ENCODE data around the gene RNF169.
A peak's percentile ranks its signal among the peaks of the same experiment; 100 is the strongest.

RNF169 gene

DNA sequence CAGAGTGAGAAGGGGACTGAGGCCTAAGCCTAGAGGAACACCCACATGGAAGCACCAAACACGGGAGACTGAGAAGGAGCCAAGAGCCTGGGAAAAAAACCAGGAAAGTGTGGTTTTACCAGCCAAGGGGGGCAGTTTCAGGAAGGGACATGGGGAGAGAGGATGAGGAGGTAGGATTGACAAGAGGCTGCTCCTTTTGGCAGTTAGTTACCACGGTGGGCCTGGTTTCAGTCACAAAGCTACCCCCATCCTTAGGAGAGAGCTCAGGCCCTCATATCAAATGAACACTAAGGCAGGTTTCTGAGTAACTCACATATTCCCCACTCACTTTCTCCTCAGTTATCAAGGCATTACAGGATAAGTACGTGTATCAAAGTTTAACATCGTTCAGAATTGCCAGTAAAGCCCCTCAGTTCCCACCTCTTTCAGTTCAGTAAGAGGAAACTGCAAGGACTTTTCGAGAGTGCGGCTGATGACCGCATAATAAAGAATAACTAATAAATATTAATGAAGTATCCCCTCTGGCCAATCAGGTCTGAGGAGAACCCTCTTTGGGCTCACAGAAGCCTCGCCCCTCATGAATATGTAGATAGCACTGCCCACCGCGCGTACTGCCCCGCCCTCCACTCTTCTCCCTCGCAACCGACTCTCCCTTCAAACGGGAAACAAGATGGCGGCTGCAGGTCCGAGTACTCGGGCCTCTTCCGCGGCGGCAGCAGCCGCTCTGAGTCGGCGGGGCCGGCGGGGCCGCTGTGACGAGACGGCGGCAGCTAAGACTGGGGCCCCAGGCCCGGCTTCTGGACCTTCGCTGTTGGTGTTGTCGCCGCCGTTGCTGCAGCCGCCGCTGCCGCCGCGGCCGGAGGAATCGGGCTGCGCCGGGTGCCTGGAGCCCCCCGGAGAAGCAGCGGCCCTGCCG is at the start of gene RNF169:
TSS of gene RNF169 (plus strand) at position 639 of the 916 bp plus-strand sequence. CDS start at position 671, 32 bp downstream.
- Mint-ChIP-seq H3K9me3 (no peaks in the 10 kb centered on the region), H3K4me3 (peak within 1 kb of the TSS; percentile 87), H3K27ac (peak within 1 kb of the TSS; percentile 86), H3K4me1 (peaks cover 26% of the 10 kb centered on the region), H3K36me3 (no peaks in the 10 kb centered on the region), H3K27me3 (no peaks in the 10 kb centered on the region)
- DNase-seq (ENCODE audit: low spot score in 2 of 2): peak; percentile 78 to 89
- peak; percentile 96 for ATAC-seq (ENCODE audit: low read depth)

GRCh38 chr11:74699615-74700396 is 48.8 kb upstream of the RNF169 start:
- no peak overlapping the region for H3K4me3 Mint-ChIP-seq

DNA sequence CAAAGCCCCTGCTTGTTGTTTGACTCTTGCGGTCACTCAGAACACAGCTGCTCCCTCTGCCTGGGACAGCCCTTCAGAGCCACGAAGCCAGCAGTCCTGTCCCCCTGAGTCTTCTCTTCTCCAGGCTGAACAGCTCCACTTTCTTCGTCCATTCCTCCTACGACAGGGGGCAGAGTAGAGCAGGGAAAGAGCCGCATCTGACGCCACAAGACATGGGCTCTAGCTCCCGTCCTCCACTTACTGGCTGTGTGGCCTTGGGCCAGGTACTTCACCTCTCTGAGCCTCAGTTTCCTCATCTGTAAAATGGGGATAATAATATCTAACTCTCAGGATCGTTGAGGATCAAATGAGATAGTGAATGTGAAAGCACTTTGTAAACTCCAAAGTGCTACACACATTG is 47.3 kb upstream of the RNF169 start:
- no peak for ATAC-seq (ENCODE audit: low read depth)
- Mint-ChIP-seq H3K4me1 (peaks cover 6% of the 10 kb centered on the region), H3K27ac (no peak overlapping the region), H3K27me3 (peaks cover 12% of the 10 kb centered on the region), H3K9me3 (no peaks in the 10 kb centered on the region), H3K4me3 (no peak overlapping the region), H3K36me3 (no peaks in the 10 kb centered on the region)
- DNase-seq (ENCODE audit: low spot score in 2 of 2): no peak

More at GRCh38 chr11:74699615-74700396, 48.8 kb upstream of the RNF169 start:
- Mint-ChIP-seq H3K4me1 (peaks cover 6% of the 10 kb centered on the region), H3K27ac (no peak overlapping the region), H3K27me3 (peaks cover 12% of the 10 kb centered on the region), H3K36me3 (no peaks in the 10 kb centered on the region), H3K9me3 (no peaks in the 10 kb centered on the region)
- DNase-seq (ENCODE audit: low spot score in 2 of 2) (no peak), ATAC-seq (ENCODE audit: low read depth) (no peak)

GRCh38 chr11:74702383-74703007 is 46.2 kb upstream of the RNF169 start:
- Mint-ChIP-seq H3K27me3 (peaks cover 10% of the 10 kb centered on the region), H3K4me3 (no peak overlapping the region), H3K9me3 (no peaks in the 10 kb centered on the region), H3K4me1 (peaks cover 1% of the 10 kb centered on the region), H3K36me3 (no peaks in the 10 kb centered on the region), H3K27ac (no peak overlapping the region)
- DNase-seq (ENCODE audit: low spot score in 2 of 2) (peak; percentile 49 to 52), ATAC-seq (ENCODE audit: low read depth) (peak; percentile 72)

GRCh38 chr11:74703211-74703610 is 45.4 kb upstream of the RNF169 start:
- Mint-ChIP-seq H3K27me3 (peaks cover 8% of the 10 kb centered on the region), H3K4me3 (no peak overlapping the region), H3K9me3 (no peaks in the 10 kb centered on the region), H3K36me3 (no peaks in the 10 kb centered on the region), H3K27ac (no peak overlapping the region), H3K4me1 (no peaks in the 10 kb centered on the region)
- ATAC-seq (ENCODE audit: low read depth) (no peak), DNase-seq (ENCODE audit: low spot score in 2 of 2) (no peak)

- no peak overlapping the region for H3K4me3 Mint-ChIP-seq
- no peak for DNase-seq (ENCODE audit: low spot score in 2 of 2)
- no peak overlapping the region for H3K27ac Mint-ChIP-seq
- H3K9me3 Mint-ChIP-seq: no peaks in the 10 kb centered on the region
- no peaks in the 10 kb centered on the region for H3K4me1 Mint-ChIP-seq
- H3K36me3 Mint-ChIP-seq: no peaks in the 10 kb centered on the region
- H3K27me3 Mint-ChIP-seq: peaks cover 3% of the 10 kb centered on the region
- no peak for ATAC-seq (ENCODE audit: low read depth)
Measured at GRCh38 chr11:74707182-74707581, 41.5 kb upstream of the RNF169 start.

GRCh38 chr11:74707602-74708510 is 40.8 kb upstream of the RNF169 start:
- Mint-ChIP-seq H3K4me3 (no peak overlapping the region), H3K27ac (no peak overlapping the region), H3K27me3 (peaks cover 3% of the 10 kb centered on the region), H3K4me1 (no peaks in the 10 kb centered on the region), H3K36me3 (no peaks in the 10 kb centered on the region), H3K9me3 (no peaks in the 10 kb centered on the region)
- ATAC-seq (ENCODE audit: low read depth): no peak
- no peak for DNase-seq (ENCODE audit: low spot score in 2 of 2)

DNA sequence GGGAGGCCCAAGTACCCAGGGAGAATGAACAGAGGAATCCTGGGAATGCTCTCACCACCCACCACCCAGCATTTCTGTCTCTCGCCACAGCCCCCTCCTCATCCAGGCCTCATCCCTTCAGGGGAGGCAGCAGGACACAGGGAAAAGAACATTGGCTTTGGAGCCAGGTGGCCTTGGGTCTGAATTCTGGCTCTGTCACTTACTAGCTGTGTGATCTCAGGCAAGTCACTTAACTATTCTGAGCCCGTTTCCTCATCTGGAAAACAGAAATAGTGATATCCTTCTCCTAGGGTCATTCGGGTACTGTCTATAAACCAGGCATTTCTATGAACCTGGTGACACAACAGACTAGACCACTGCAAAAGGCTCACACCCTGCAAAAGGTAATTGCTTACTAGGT is 39.5 kb upstream of the RNF169 start:
- no peak overlapping the region for H3K4me3 Mint-ChIP-seq
- no peaks in the 10 kb centered on the region for H3K9me3 Mint-ChIP-seq
- no peaks in the 10 kb centered on the region for H3K4me1 Mint-ChIP-seq
- H3K27me3 Mint-ChIP-seq: peaks cover 2% of the 10 kb centered on the region
- no peaks in the 10 kb centered on the region for H3K36me3 Mint-ChIP-seq
- no peak overlapping the region for H3K27ac Mint-ChIP-seq
- DNase-seq (ENCODE audit: low spot score in 2 of 2): no peak
- no peak for ATAC-seq (ENCODE audit: low read depth)

DNA sequence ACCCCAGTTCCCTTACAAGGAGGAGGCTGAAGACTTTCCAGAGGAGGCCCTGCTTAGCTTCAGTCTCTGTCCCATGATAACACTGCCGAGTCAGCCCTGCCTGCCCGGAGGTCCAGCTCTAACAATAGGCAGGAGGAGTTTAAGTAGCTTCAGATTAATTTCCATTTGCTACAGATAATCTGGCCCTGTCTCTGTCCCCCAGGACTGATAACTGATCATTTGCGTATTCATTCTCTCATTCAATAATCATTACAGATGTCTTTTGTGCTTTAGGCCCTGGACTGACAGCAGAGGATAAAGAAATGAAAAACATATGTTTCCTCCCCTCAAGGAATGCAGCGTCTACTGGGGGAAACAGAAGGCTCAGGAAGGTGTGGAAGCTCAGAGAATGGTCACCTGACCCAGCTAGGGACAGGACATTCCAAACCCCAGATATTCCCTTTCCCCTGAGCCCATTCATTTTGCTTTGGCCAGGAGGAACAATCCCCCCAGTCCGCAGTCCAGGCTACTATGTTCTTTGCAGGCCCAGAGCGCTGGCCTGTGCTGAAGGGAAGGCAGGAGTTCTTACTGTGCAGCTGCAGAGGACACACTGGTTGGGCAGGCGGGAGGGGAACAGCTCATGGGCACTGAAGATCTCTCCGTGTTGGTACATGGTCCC is 38.2 kb upstream of the RNF169 start:
- Mint-ChIP-seq H3K4me3 (no peak overlapping the region), H3K36me3 (no peaks in the 10 kb centered on the region), H3K27ac (no peak overlapping the region), H3K9me3 (no peaks in the 10 kb centered on the region), H3K27me3 (peaks cover 2% of the 10 kb centered on the region), H3K4me1 (no peaks in the 10 kb centered on the region)
- no peak for DNase-seq (ENCODE audit: low spot score in 2 of 2)
- ATAC-seq (ENCODE audit: low read depth): no peak

DNA sequence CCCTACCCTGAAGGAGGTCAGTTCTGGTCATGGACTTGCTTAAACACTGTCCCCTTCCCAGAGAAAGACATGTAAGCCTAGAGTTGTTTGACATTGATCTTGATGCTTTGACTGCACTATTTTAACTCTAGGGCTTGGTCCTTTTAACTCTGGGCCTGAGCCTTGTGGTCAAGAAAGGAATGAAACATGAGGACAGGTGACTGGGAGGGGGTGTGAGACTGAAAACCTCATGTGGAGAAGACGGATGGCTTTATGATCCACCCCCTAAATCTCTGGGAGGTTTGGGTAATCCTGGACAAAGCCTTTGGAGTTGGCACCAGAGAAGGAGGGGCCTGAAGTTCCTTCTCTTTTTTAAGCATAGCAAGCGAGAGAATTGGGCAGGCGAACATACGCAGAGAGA is 35.0 kb upstream of the RNF169 start:
- no peaks in the 10 kb centered on the region for H3K36me3 Mint-ChIP-seq
- no peak overlapping the region for H3K4me3 Mint-ChIP-seq
- no peaks in the 10 kb centered on the region for H3K9me3 Mint-ChIP-seq
- H3K27me3 Mint-ChIP-seq: peaks cover 4% of the 10 kb centered on the region
- H3K4me1 Mint-ChIP-seq: peaks cover 2% of the 10 kb centered on the region
- DNase-seq (ENCODE audit: low spot score in 2 of 2): no peak
- ATAC-seq (ENCODE audit: low read depth): no peak
- no peak overlapping the region for H3K27ac Mint-ChIP-seq

DNA sequence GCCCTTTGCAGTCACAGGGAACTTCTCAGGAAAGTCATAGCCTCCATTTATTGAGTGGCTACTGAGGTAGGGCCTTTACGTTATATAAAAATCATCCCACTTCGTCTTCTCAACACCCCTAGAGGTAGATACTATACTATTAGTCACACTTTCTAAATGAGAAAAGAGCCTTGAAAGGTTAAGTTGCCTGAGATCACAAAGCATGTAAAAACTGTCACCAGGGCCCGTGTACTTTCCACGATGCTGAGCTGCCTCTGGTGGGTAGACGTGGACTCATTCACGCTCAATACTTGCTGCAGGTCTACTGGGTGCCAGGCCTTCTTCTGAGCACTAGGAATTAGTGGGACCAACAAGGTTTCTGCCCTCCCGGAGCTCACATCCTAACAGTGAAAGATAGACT is 33.7 kb upstream of the RNF169 start:
- DNase-seq (ENCODE audit: low spot score in 2 of 2): no peak
- no peak for ATAC-seq (ENCODE audit: low read depth)
- no peaks in the 10 kb centered on the region for H3K9me3 Mint-ChIP-seq
- H3K36me3 Mint-ChIP-seq: no peaks in the 10 kb centered on the region
- H3K27me3 Mint-ChIP-seq: peaks cover 5% of the 10 kb centered on the region
- peak overlapping the region; percentile 73 for H3K27ac Mint-ChIP-seq
- H3K4me1 Mint-ChIP-seq: peaks cover 2% of the 10 kb centered on the region
- H3K4me3 Mint-ChIP-seq: no peak overlapping the region

- Mint-ChIP-seq H3K4me1 (peaks cover 2% of the 10 kb centered on the region), H3K36me3 (no peaks in the 10 kb centered on the region), H3K27me3 (peaks cover 5% of the 10 kb centered on the region), H3K4me3 (no peak overlapping the region), H3K27ac (no peak overlapping the region), H3K9me3 (no peaks in the 10 kb centered on the region)
- DNase-seq (ENCODE audit: low spot score in 2 of 2): no peak
- no peak for ATAC-seq (ENCODE audit: low read depth)
Measured at GRCh38 chr11:74717221-74717969, 31.3 kb upstream of the RNF169 start.
